HG03064 (cell line): ENCODE measurements around the gene CXXC5.
"Not testable (repeated sequence)": the region's sequence is repeated elsewhere in the genome, so short reads cannot be mapped to it uniquely, and the experiment has no call there.

Experiments
- ATAC-seq: cut with Tn5 transposase; IDR thresholded peaks from one replicate; pipeline ENCODE4 v1.9.1; 2021; ENCODE audit warnings: low read depth; ENCODE audit not compliant: unreplicated experiment

CXXC5 gene

DNA sequence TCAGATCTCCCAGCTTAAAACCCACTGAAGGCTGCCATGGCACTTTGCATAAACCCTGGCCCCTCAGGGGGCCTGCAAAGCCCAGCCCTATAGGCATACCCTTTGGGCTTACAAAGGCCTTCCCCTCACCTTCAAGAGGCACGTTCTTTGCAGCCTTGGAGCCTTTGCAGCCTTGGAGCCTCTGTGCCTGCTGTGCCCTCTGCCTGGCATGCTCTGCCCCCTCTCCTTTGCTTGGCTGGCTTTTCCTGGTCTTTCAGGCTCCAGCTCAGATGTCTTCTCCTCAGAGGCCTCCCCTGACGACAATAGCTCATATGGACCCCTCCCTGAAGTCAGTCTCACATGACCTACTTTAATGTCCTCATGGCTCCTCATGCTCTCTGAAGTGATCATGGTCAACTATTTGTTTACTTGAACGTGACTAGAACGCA lies 60.3 kb downstream of the CXXC5 start:
- no peak for ATAC-seq

DNA sequence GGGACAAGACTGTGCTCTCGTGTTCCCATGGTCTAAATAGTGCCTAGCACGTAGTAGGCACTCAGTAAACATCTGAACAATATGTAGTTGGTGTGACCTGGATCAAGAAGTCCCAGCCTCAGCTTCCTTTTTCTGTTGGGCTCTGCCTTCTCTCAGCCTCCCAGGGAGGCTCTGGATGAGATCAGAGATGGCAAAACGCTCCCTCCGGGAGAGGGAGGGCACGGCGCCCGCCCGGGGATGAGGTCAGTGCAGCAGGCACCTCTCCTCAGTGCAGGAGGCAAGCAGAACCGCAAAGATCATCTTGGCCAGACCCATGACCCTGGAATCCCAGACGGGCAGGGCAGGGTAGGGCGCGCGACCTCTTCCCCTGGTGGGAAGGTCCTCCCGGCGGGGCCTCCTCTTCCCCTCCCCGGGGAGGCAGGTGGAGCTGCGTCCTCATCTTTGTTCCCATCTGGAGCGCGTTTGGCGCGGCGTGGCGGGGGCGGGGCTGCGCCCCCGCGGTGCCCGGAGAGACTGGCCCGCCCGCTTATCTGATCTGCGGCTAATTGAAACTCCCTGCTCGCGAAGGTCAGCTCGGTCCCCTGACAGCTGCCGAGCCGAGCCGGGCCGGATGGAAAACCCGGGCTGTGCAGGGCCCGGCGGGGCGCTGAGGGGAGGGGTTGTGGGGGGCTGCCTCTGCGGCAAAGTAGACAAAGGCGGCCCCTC lies 60.9 kb downstream of the CXXC5 start:
- no peak for ATAC-seq

DNA sequence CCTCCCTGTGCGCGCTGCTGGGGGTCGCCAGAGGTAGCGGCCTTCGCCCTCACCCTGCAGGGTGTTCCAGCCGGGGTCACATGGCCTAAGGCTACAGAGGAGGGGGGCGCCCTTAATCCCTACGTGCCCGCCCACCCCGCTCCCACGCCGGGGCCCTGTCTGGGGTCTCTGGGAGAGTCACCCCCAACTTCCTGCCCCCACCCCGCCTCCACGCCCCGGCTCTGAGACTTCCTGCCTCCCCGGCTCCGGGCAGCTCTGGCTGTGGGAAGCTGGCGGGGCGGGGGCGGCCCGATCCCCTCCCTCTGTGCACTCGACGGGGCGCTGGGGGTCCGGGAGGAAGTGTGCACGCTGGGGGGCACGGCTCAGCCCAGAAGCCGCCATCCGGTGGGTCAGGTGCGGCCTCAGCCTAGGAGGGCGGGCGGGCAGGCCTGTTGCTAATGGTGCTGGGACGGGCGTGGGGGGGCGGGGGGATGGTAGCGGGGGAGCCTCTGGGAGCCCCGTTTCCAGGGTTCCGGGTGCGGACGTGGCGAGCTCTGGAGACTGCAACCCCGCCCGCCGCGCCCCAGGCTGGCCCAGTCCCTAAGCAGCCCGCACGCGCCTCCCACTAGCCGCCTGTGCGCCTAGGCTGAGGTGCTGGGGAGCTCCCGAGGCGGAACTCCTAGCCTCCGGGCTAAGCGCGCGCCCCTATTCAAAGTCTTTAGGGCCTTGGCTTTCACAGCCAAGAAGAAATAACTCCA lies 61.6 kb downstream of the CXXC5 start:
- ATAC-seq: no peak

DNA sequence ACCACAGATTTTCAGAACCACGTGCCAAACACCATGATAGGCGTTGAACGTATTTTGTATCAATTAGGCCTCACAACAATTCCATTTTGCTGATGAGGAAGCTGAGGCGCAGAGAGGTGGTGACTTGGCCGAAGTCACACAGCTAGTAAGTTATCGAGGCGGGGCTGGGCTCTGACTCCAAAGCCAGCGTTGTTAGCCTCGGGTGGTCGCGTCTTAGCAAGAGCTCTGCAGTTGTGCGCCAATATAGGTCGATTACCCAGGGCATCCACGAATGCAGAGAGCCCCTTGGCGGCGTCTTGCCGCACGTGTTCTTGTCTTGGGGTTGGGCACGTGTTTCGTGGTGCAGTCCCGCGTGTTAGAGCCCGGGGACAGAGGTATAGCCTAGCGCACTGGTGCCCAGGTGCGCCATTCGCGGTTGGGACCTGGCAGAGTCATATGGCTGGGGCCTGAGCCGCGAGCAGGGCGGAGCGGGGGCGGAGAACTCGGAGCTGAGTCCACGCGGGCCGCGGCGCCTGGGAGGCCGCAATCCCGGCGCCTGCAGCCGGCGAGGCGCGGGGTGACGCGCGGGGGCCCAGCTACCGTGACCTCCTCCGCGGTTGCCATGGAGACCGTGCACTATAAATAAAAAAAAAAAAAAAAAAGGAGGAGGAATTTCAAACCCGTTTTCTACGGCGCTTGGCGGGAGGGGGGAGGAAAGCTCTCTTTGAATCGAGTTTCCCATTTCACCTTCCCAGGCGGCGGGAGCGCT lies 62.3 kb downstream of the CXXC5 start:
- ATAC-seq: no peak

DNA sequence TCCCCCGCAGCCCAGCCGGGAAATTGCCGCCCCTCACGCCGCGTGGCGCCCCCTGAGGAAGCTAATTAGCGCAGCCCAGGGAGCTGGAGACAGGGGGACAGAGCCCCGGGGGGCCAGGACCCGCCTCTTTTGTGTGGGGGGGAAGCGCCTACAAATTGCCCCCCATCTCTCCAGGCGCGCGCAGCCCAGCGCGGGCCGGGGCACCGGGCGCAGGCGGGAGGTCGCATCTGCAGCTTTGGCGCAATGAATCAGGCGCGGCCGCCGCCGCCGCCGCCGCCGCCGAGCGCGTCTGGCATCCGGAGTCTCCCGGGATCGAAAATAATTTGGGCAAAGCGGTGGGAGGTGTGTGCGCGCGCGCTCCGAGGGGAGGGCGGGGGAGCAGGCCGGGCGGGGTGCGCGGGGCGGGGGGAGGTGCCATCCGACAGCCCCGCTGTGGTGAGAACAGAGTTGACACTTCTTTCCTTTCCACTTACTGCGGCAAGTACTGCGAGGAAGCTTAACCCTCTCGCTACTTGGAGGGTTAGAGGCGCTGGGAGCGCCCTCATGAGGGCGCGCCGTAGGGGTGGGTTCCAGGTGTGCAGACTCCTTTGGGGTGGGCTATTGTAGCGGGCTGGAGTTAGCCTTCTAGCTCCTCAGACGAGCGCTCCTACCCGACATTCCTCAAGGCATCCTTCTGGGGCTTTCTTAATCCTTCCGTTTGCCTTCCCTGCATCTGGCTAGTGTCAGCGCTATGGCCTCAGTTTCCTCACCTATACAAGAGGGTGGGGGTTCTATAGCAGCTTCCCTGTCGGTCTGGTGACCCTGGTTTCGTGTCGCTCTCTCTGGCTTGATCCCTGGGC lies 63.1 kb downstream of the CXXC5 start:
- ATAC-seq: no peak

DNA sequence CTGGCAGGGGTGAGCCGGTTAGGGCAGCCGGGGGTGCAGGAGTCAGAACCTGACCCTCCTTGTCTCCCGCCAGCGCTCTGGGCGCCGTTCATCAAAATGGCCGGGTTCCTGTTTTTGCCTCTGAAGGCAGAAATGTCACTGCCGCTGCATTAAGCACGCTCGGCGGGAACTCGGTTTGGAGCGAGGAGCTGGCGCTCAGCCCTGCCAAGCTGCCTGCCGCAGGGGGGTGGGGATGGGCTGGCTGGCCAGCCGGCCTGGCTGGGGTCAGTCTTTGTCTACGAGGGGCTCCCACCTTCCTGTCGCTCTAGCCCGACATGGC lies 63.7 kb downstream of the CXXC5 start:
- ATAC-seq: no peak

DNA sequence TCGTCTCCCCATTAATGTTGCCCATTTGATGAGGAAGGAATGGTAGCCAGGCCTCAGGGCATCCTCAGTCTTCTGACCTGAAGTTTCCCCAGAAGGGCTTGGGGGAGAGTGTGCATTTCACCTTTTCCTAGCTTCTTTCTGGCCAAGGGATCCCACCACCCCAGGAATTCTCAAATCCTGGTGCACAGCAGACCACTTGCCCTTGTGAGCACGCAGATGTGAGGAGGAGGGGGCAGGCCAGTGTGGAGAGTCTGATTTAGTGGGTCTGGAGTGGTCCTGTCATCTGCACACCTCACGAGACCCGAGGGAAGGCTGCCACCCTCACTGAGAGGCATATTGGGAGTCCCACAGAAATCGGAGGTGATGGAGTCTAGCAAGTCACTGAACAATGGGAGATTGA lies 64.3 kb downstream of the CXXC5 start:
- no peak for ATAC-seq

DNA sequence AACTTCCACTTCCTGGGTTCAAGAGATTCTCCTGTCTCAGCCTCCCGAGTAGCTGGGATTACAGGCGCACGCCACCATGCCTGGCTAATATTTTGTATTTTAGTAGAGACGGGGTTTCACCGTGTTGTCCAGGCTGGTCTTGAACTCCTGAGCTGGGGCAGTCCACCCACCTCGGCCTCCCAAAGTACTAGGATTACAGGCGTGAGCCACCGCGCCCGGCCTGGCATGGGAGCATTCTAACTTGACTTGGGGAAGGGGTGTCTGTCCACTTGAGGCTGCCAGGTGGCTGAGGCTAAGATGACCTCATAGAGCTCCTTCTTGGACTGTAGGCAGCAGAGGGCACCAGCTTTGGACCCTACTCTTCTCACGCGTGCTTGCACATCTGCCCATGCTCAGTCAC lies 65.7 kb downstream of the CXXC5 start:
- not testable (repeated sequence) for ATAC-seq

DNA sequence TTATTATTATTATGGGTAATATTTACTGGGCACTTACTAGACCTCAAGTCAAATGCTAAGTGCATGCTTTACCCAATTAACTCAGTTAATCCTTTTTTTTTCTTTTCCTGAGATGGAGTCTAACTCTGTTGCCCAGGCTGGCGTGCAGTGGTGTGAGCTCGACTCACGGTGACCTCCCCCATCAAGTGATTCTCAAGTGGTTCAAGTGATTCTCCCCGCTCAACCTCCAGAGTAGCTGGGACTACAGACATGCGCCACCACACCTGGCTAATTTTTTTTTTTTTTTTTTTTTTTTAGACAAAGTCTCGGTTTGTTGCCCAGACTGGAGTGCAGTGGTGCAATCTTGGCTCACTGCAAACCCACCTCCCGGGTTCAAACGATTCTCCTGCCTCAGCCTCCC lies 69.1 kb downstream of the CXXC5 start:
- no peak for ATAC-seq

DNA sequence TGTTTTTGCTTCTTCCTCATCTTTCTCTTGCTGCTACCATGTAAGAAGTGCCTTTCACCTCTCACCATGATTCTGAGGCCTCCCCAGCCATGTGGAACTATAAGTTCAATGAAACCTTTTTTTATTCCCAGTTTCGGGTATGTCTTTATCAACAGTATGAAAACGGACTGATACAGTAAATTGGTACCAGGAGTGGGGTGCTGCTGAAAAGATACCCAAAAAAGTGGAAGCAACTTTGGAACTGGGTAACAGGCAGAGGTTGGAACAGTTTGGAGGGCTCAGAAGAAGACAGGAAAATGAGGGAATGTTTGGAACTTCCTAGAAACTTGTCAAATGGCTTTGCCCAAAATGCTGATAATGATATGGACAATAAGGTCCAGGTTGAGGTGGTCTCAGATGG lies 70.3 kb downstream of the CXXC5 start:
- ATAC-seq: not testable (repeated sequence)

DNA sequence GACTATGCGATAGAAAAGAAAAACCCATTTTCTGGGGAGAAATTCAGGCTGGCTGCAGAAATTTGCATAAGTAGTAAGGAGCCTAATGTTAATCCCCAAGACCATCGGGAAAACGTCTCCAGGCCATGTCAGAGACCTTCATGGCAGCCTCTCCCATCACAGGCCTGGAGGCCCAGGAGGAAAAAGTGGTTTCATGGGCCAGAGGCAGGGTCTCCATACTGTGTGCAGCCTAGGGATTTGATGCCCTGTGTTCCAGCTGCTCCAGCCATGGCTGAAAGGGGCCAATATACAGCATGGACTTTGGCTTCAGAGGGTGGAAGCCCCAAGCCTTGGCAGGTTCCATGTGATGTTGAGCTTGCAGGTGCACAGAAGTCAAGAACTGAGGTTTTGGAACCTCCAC lies 71.8 kb downstream of the CXXC5 start:
- ATAC-seq: not testable (repeated sequence)

DNA sequence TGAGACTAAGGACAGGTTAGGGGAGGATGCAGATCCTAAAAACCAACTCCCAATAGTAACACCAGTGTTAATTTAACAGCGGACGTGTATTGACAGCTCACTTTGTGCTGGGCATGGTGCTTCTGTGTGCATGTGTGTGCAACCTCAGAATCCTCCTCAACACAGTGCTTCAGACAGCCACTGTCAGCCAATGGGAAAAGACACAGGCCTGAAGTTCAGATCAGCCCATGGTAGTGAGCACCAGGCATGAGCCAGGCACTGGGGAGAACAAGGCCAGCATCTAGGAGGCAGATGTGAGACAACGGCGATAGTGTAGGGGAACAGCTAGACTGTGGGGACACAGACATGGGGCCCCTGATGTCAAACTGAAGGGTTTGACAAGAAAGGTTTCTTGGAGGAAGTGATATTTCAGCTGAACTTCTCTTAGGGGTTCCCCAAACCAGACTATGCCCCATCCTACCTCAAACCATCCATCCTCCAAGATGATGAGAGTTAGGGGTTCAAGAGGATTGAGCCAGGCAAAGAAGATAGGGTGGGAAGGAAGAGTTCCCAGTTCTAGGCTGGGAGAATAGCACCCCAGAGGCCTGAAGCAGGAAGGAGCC lies 75.9 kb downstream of the CXXC5 start:
- ATAC-seq: no peak

DNA sequence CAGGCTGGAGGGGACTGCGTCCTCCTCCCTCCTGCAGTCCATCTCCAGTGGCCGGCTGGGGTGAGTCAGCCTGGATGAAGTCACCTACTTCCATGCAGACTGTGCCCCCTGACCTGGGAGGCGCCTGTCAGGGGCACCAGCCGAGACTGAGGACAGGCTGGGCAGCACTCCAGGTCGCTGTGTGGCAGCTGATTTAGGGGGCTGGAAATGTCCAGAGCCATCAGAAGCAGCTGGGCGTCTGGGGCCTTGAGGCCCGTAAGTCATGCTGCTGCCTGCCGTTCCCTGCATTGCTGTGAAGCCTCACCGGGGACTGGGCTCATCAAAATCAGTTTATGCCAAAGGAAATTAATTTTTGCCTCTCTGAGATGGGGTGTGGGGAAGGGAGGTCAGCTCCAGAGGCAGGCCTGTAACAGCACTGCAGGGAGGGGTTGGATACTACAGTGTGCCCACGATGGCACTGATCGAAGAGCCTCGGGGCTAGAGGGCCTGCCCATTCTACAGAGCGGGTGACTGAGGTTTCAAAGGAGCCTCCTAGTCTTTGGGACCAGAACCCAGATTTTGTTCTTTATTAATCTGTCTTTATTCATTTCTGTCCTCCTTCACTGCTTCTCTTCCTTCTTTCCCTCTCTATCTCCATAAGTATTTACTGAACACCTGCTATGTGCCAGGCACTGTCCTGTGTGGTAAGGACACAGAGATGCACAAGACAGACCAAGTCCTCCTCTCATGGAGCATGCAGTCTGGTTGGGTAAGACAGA lies 77.1 kb downstream of the CXXC5 start:
- no peak for ATAC-seq

DNA sequence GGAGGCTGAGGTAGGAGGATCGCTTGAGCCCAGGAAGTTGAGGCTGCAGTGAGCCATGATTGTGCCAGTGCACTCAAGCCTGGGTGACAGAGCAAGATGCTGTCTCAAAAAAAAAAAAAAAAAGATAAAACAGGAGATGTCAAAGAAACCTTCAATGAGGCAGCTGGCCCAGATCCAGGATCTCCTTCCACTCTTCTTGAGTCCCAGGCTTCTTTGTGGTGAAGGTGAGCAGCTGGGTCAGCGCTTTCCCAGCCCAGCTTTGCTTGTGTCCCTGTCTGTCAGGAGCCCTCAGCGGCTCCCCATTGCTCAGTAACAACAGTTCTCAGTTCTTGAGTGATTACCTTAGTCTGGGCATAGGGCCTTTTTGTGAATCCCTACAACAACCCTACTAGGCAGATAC lies 78.1 kb downstream of the CXXC5 start:
- no peak for ATAC-seq

DNA sequence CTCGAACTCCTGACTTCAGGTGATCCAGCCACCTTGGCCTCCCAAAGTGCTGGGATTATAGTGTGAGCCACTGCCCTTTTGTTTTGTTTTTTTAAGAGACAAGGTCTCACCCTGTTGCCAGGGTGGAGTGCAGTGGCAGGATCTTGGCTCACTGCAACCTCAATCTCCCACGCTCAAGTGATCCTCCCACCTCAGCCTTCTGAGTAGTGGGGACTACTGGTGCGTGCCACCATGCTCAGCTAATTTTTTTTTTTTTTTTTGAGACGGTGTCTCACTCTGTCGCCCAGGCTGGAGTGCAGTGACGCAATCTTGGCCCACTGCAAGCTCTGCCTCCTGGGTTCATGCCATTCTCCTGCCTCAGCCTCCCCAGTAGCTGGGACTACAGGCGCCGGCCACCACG lies 79.5 kb downstream of the CXXC5 start:
- ATAC-seq: not testable (repeated sequence)

DNA sequence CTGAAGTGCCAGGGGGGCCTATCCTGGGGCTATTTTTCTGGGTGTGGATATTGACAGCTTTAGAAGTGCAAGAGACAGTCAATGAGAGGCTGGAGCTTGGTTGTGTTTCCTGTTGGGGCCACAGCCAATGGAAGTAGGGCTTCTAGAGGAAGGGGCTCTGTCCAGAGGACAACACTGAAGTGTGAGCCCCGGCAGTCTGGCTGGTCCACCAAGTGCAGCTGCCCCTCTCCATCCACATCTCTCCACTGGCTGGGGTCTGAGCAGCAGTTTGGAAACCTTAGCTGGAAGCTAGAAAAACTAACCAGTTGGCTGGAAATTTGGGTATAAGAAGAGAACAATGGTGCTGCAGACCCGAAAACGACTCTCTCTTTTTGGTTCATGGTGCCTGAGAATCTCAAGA lies 83.1 kb downstream of the CXXC5 start:
- ATAC-seq: no peak

DNA sequence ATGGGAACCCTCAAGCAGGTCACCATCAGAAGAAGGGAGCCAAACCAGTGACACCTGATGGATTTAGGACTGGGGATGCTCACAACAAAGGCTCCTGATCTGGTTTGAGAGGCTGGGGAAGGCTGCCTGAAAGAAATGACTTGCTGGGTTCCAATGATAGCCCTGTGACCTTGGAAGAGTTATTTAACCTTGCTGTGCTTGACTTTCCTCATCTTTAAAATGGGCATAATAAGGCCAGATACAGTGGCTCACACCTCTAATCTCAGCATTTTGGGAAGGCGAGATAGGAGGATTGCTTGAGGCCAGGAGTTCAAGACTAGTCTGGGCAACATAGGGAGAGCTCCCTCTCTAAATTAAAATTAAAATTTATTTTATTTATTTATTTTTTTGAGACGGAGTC lies 83.9 kb downstream of the CXXC5 start:
- no peak for ATAC-seq

DNA sequence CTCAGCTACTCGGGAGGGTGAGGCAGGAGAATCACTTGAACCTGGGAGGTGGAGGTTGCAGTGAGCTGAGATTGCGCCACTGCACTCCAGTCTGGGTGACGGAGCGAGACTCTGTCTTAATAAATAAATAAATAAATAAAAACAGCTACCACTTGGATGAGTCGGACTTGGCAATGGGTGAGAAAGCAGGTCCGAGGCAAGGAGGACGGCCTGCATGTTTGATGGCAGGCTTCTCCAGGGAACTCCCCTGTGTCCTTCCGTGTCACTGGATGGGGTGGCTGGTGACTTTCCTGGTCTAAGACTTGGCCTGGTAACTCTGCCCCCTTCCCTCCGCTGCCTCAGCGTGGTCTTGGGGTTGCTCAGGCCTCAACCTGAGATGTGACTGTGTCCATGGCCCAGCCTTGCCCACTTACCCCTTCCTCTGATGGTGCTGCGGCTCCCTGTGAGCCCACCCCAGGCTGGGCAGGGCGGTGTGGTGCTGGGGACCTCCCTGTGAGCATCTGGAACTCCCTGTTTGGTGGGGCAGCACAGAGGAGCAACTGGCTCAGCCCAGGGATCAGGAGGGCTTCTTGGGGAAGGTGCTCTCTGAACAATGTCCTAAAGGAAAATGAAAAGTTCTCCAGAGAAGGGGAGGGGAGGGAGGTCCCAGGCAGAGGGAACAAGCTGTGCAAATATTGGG lies 85.0 kb downstream of the CXXC5 start:
- no peak for ATAC-seq
